ENCODE measurements around the gene TNRC6C.

- no peak for TF ChIP-seq GATA2 (IDR thresholded peaks at IDR 0.05; ENCODE audit: low read depth, low read length)
- TF ChIP-seq GATA3 (IDR thresholded peaks at IDR 0.05; ENCODE audit: low read depth, low read length), result no peak
Measured at GRCh38 chr17:78037280-78037679, 78.8 kb downstream of the TNRC6C start.

Measured in SH-SY5Y (cell line).